DMS153 treated with DMSO at 0.1 percent for 48 hours (cell line): ENCODE measurements around the gene HBP1.

Experiments
- DNase-seq: peaks from one replicate; lab custom pipeline; 2025; ENCODE audit not compliant: unreplicated experiment; lab: John Stamatoyannopoulos, UW

Gene HBP1

GRCh38 chr7:107179326-107180164 lies 10.7 kb downstream of the HBP1 start:
- DNase-seq = no peak

DNA sequence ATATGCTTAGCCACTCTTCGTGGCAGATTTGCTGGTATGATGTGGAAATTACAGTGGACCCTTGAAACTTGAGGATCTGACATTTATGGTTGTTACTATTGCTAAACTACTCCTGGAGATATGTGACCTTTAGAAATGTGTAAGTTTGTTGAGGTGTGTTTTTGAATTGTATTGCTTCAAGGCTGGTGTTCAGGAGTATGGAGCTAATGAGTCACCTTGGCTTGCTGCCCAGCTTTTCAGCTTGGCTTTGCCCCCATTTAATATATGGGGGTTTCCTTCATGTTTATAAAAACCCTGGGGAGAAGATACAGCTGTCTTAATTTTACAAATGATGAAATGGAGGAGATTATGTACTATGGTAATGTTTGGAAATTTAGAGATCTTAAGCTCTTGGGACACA lies 11.6 kb downstream of the HBP1 start:
- DNase-seq = no peak

GRCh38 chr7:107181172-107181571 lies 12.4 kb downstream of the HBP1 start:
- no peak for DNase-seq

- DNase-seq = no peak
These were observed 16.9 kb downstream of the HBP1 start for GRCh38 chr7:107185716-107186115.

DNA sequence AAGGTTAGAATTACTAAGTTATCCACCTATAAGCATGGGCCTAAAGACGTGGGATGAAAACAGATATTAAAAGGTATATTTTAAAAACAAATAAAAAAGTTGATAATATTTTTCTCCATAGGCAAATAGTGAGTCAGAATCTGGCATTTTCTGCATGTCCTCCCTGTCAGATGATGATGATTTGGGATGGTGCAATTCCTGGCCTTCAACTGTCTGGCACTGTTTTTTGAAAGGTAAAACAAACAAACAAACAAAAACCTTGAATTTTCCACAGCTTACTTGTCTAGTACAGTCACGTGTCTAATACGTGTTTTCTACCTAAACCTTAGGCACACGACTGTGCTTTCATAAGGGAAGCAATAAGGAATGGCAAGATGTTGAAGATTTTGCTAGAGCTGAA lies 17.4 kb downstream of the HBP1 start:
- DNase-seq = no peak

GRCh38 chr7:107187774-107188173 lies 19.0 kb downstream of the HBP1 start:
- no peak for DNase-seq

DNA sequence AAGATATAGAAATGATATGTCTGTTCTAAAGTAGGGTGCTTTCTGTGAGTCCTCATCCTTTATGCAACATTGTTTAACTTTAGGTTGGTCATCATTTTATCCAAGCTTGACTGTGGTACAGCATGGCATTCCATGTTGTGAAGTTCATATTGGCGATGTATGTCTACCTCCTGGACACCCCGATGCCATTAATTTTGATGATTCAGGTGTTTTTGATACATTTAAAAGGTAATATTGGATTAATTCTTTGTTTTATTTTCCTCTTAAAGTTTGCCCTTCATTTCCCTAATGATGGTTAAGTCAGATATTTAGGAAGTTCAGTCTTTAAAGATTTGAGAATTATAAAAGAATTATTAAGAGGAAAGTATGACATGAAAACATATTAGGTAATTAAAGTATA lies 21.3 kb downstream of the HBP1 start:
- no peak for DNase-seq

- DNase-seq = no peak
These were observed 25.2 kb downstream of the HBP1 start for GRCh38 chr7:107194052-107194451.

DNA sequence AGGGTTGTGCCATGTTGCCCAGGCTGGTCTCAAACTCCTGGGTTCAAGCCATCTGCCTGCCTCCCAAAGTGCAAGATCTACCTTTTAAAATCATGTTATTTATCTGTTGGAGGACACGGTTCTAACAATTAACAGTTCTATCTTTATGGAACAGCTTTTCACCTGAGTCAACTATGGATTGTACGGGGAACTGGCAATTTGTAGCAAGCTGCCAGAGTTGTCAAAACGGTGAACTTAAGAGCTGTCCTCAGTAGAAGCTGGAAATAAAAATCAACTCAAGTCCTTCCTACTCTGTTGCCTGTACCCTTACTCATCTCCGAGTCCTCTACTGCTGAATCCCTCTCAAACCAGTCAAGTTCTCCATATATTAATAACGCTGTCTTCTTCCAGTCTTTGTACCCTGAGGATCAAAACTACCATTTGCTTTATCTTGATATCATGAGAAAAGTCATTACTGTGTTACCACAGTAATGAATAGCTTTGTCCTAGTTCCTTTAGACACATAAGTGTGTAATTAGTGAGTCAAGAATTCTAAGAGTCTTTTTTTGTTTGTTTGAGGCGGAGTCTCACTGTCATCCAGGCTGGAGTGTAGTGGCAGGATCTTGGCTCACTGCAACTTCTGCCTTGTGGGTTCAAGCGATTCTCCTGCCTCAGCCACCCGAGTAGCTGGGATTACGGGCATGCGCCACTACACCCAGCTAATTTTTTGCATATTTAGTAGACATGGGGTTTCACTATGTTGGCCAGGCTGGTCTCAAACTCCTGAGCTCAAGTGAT lies 28.2 kb downstream of the HBP1 start:
- DNase-seq = no peak

DNA sequence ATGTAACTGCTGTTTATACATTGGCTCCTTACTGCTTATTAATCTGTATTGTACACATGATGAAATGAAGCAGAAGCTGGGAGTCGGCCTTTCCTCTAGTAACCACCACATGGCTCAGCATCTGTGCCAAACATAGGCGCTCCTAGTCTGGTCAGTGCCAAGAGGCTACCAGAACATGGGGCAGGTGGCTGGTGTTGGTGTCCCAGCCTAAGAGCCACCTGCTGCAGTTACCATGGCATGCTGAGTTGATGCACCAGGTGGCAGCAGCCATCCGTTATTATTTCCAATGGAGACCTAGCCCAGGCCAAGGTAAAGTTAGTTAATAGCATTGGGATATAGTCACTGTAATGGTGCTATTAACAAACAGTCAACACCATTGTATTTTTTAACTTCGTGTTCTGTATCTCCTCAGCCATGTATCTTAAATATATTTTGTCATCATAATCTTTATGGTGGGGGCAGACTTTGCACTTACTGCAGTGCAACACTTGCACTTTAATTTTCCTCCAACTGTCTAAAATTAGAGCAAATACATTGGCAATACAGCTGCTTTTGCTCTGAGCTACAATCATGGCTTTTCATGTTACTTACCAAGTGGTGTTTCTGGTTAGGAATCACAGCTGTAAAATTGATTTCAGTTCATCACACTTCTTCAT lies 33.1 kb downstream of the HBP1 start:
- DNase-seq = peak; percentile 12

DNA sequence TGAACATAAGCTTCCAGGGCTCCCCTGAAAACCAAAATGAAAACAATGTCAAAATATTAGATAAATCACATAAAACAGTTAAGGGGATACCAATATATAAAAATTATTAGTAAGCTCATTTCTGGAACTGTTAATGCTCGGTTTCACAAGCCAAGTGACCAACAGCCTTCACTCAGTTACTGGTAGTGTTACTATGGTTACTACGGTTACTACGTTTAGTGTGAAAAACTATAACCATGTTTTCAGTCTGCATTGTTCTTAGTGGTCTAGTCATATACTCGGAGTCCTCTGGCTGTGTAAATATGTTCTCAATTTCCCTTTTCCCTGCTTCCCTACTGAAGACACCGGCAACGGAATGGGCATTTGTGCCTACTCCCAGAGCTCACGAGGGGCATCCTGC lies 34.8 kb downstream of the HBP1 start:
- DNase-seq = no peak

DNA sequence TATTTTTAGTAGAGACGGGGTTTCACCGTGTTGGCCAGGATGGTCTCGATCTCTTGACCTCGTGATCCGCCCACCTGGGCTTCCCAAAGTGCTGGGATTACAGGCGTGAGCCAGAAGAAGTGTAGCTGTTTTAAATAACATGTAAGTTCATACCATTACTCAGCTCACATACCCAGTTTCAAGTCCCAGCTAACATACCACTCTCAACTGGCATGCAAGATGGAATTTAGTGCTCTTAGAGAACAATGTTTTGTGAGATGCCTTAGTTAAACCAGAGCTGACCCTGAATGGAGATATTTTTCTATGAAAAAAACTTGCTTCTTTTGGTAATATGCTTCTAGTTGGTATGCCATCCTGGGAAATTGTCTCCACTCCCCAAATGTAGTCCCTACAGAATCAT lies 37.3 kb downstream of the HBP1 start:
- no peak for DNase-seq

- no peak for DNase-seq
These were observed 37.9 kb downstream of the HBP1 start for GRCh38 chr7:107206706-107207105.

GRCh38 chr7:107207459-107207858 lies 38.7 kb downstream of the HBP1 start:
- DNase-seq = no peak

DNA sequence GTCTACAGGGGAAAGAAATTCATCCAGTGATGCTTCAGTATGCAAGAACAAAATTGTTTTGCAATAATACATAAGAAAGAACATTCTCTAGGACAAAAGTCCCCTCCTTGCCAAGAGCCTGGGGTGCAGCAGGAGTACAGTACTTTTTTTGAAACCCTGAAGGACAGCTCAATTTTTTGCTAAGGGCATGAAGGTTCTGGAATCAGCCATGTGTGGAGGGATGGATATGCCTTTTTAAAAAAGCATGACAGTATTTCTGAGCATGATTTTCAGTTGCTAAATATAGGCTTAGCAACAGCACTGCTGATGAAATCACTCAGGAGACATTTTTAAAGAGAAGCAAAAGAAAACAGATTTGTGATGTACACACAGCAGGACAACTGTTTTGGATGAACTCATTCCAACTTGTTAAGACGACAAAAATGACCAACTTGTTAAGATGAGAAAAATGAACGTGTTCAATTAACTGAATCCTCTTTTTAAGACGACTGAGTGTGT lies 39.3 kb downstream of the HBP1 start:
- no peak for DNase-seq

- no peak for DNase-seq
These were observed 39.8 kb downstream of the HBP1 start for GRCh38 chr7:107208563-107208962.

- DNase-seq = no peak
These were observed 40.8 kb downstream of the HBP1 start for GRCh38 chr7:107209565-107209964.

- DNase-seq = no peak
These were observed 41.6 kb downstream of the HBP1 start for GRCh38 chr7:107210400-107210799.

- no peak for DNase-seq
These were observed 43.9 kb downstream of the HBP1 start for GRCh38 chr7:107212725-107213124.

DNA sequence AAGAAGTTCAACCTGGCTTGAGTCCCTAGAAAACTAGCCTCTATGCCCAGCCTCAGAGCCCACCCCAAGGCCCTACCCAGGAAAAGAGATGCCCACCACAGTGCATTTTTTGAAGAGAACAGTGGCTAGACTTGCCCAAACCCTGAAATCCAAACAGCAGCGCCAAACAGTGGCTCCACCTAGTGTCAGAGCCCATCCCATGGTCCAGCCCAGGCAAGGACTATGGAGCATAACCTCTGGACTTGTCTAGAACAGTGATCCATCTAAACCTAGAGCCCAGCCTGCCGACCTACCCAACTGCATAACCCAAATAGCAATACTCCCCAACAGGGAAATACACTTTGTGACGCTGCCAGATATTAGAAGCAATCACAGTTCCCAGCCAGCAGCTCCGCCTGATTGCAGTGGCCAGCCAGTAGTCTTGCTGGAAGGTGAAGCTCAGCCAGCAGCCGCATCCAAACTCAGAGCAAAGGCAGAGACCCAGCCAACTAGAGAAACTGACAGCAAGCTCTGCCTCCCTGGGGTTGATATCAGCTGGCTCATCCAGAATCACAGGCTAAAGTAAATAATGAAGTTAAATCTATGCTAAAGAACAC lies 44.5 kb downstream of the HBP1 start:
- DNase-seq = no peak

DNA sequence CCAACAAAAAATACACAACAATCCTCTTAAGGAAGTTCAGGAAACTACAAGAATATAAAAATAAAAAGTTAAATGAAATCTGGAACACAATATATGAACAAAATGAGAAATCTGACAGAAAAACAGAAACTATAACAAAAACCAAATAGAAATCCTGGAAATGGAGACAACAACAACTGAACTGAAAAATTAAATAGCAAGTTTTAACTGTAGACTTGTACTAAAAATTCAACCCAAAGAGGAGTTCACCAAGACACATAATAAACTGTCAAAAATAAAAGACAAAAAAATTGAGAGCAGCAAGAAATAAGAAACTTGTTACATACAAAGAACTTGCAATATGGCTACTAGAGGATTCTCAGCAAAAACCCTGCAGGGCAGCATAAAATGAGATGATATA lies 45.1 kb downstream of the HBP1 start:
- DNase-seq = no peak
